Hematopoietic multipotent progenitor cell treated with erythropoietin and hydrocortisone succinate and interleukin-3 and kit ligand, for 17 days (in vitro differentiated cells): Measurements from ENCODE around the gene SEMA5A.

Experiments used
- DNase-seq: peaks from one replicate; pipeline ENCODE4 v3.0.0-alpha.2; 2015; ENCODE audit warnings: low spot score

SEMA5A gene

DNA sequence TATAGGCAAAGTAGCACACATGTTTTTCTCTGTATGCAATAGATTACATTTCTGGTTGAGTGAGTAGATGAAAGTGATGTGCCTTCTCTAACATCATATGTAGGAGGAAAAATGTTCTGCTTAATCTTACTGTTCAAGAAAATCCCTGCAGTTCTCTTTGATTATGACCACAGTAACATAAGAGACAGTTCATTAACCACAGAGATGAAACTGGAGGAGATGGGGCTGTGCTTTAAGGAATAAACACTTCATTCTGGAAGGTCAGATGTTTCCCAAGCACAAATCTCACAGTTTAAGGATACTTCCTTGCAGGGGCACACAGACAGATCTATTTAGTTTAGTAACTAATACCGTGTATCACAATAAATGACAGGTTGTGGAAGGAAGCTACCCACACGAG lies 150.2 kb downstream of the SEMA5A start:
- no peak for DNase-seq

DNA sequence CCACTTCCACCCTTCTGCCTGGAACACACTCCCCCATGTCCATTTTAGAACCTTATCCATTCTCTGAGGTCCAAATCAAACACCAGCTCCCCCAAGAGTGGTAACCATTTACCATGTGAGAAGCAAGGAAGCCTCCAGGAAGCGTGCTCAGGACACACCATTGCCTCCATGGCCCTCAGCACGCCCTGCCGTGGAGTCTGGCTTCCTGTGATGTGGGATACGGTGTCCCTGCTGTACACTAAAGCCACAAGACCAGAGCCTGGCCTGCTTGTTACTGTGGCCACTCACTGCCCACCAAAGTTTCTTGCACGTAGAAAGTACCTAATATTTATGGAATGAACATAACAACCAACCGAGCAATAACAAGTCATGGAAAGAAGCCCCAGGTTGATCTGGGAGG lies 151.7 kb downstream of the SEMA5A start:
- DNase-seq = no peak

DNA sequence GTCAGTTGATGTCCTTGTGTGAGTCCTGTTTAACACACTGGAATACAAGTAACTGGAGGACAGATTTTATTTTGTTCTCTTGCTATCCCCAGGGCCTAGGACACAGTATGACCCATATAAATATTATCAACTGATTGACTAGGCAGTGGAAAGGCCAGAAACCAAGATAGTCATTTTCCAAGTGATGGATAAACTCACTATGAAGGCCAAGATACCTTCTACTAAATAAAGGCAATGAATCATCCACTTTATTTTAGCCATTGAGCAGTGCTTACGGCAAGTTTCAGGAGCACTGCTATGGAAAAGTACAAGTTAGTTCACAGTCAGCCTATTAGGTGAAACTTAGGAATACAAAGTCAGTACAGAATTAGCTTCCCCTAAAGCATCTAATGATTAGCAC lies 153.2 kb downstream of the SEMA5A start:
- DNase-seq = no peak

DNA sequence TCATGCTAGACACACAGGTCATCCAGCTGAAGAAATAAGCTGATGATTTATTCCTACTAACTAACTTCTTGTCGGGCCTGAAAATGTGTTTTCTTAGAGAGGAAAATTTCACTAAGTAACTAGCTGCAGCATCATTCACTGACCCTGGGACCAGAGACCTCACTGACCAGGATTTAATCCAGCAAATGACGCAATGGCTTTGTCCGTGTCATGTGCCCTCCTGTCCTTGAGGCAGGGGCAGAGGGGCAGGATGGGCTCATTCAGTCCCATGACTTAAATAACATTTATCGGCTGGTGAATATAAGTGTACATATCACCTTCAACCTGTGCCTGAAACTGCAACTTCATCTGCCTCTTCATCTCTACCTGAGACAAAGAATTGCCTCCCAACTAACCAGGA lies 154.8 kb downstream of the SEMA5A start:
- no peak for DNase-seq

DNA sequence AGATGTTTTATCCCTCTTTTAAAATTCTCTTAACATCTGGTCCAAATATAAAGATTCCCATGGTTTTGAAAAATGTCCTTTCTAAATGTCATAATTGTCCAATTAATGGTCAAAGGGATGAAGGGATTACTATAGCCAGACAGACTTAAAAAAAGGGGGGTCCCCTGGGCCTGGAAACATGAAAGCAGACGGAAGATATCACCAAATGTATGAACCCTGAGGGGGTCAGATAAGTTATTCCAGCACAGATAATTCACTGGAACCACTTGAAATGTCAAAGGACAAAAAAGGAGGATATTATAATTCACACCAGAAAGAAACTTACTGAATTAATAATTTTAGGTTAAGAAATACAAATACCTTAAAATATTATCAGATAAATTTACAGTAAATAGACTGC lies 155.8 kb downstream of the SEMA5A start:
- no peak for DNase-seq

DNA sequence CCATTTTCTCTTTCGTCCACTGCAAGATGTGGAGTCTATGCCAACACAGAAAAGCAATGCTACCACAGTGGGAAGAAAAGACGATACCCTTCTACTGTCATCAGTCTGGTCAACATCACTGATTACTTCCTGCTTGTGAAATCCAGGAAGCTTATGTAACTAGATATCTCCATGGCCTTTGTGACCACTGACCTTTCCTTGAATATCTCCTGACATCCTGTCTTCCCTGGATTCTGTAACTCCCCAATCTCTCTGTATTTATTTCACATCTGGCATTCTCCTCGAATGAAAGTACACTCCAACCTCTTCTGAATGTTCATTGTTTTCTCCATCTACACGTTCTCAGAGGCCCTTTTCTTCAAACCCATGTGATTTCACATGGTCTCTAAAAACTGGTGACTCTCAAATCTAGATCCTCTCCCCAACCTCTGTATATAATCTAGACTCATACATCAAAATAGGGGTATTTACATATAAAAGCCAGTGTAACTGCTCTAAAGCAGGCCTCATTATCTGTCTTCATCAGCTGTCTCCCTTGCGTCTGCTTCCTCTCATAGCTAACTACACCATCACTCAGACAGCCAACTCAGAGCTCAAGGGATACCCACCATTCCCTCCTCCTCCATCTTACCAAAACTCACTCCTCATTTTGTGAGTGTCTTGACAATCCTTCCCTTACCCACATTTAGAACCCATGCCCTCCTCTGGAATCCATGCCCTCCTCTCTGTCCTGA lies 156.8 kb downstream of the SEMA5A start:
- no peak for DNase-seq

DNA sequence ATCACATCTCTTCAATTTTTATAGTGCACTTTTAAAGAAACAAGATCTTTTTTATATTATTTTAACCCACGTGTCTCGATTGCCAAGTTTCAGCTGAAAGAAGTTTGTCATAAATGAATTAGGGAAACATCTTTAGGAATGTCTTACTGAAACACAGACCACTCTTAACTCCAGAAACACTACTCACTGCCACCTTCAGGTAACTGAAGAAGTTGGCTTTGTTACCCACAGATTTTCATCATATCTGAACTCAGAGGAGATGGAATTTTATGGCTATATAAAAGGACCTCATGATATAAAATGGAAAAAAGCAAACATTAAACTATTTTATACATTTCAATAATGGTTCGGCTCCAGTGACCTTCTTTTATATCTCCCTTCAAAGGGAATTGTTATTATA lies 158.0 kb downstream of the SEMA5A start:
- no peak for DNase-seq

DNA sequence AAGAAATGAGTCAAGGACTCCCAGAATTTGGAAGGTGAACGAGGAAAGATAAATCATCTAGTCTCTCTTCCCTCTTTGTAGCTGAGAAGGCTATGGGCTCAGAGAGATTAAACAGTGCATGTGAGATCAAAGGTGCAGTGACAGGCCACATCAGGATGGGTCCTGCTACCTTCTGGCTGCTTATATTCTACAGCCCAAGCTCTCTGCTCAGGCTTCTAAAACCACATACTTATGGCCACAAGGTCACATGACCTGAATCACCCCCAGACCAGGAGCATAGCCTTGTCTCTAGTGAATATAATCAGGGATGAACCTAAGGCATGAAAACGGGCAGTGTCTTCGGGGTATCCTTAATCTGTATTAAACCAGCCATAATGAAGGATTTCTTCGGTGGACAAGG lies 158.9 kb downstream of the SEMA5A start:
- no peak for DNase-seq

DNA sequence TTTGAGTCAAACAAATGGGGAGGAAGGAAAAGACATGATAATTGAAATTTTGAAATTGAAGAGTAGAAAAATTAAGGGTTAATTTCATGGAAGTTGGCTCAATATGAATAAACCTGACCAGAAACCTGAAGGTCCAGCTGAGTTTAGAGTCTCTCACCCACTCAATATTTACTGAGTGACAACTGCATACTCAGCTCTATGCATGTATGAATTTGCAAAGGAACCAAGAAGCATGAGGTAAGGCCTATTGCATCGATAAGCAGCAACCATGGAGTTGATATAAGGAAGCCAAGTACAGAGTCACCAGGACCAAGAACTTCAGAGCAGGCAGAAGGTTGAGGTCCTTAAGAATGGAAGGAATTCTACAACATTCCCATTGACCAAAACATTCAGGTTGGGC lies 163.4 kb downstream of the SEMA5A start:
- DNase-seq = no peak

DNA sequence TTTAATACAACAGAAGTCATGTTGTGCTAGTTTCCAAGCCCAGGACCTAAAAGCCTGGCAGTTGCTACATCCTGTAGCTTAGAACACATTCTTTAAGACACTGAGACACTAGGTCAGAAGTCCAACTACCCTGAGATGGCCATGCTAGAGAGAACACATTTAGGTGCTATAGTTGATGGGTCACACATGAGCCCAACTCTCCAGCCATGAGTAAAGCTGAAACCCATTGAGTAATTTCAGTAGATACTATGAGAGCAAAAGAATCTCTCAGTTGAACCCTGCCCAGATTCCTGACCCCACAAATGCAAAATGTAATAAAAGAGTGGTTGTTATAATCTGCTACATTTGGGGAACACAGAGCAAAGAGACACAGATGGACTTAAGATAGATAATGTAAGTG lies 164.4 kb downstream of the SEMA5A start:
- DNase-seq = no peak

DNA sequence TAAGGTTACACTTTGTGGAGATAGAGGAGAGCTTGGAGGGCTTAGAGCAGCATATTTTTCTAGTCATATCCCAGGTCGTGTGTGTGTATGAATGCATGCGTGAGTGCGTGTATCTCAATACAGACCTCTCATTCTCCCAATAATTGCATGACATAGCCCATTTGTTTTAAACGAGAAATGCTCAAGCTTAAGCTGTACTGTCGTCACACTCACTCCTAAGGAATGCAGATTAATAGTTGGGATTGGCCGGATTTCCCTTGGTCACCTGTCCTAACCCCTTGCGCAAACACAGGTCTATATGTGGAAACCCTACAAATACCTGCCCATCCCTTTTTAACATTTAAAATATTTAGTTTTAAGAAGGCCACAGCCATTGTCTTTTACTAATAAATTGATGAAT lies 165.8 kb downstream of the SEMA5A start:
- no peak for DNase-seq

DNA sequence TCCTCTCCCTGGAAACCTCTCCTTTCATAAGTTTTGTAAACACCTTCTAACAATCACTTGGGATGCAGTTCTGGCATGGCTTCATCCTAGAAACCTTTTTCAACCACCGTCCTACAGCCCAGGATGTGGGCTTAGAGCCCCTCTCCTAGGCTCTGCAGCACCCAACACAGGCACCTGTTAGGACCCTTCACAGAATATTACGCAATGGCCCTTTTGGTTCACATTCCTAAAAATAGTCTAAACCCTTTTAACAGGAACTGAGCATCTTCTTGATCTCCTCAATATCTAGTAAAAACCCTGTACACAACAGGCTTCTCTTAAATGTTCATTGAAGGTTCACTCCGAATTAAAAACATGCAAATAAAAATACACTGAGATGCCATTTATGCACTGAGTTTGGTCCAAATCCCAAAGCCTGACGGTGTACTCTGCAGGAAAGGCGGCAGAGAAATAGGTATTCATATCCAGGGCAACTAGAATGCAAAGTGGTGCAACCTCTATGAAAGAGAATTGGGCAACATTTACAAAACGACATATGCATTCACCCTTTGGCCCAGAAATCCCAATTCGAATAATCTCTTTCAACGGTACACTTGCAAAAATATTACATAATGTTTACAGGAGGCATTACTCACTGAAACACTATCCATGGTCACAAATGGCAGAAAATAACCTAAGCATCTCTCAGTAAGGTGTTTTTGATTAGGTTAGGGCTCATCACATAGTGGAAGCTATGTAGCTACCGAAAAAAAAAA lies 169.3 kb downstream of the SEMA5A start:
- no peak for DNase-seq

DNA sequence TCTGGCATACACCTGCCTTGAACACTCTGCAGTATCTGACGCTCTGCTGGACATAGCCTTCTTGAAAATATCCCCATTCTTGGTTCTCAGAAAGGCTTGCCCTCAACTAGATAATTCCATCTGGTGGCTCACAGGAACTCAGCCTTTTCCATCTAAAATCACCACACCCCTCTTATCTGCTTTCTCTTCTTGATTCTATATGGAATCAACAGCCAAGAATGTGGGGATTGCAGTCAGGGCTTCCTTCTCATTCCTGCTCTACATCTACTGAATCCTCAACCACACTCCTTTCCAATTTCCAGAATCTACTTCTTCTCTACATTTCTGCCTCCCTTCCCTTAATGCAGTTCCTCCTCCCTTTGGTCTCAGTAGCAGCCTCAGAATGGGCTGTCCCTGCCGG lies 170.1 kb downstream of the SEMA5A start:
- no peak for DNase-seq

DNA sequence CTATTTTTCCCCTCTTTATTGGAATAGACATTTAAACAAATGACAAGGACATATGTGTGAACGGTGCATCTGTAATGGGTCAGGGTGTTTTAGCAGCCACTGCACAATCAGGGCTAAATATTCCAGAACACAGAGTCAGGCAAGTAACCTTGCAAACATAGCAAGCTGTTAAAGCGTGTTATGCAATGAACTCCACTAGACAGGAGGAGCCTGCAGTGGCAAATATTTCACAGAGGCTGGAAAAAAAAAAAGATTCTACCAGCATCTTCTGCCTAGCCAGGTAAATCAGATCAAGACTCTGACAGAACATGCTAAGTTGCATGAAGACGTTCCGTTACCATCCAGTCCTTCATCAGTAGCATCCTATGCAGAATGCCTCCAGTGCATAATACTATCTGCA lies 171.8 kb downstream of the SEMA5A start:
- DNase-seq = no peak

DNA sequence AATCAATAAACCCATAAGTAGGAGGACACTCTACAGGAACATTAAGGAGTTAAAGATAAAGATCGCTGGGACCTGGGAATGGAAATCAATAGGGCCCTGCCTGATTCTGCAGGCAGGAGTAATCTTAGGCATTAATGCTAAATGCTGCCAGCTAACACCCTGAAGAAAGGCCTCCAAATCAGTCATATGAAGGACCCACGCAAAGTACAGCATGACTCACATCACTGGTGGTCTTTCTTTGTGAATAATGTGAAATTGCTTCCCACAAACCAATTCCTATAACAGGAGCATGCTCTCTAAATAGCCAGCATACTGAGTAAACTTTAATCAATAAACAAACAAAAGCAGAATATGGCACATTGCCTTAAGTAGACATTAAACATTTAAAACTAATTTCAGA lies 172.3 kb downstream of the SEMA5A start:
- DNase-seq = no peak

DNA sequence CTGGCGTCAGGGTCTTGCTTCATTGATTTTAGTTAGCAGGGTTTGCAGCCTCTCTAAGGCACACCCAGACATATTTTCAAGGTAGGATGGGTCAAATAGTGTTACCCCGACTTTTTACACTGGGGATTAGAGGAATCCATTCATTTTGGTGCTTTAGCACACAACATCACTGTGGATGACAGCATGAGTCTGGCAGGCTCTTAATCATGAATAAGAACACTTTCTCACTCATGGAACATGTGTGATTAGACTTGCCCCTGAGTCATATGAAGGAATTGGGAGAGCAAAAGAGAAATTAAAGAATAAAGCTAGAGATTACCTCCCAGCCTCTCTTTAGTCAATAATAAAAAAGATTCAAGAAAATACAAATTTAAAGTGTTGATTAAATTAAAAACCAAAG lies 175.6 kb downstream of the SEMA5A start:
- no peak for DNase-seq

DNA sequence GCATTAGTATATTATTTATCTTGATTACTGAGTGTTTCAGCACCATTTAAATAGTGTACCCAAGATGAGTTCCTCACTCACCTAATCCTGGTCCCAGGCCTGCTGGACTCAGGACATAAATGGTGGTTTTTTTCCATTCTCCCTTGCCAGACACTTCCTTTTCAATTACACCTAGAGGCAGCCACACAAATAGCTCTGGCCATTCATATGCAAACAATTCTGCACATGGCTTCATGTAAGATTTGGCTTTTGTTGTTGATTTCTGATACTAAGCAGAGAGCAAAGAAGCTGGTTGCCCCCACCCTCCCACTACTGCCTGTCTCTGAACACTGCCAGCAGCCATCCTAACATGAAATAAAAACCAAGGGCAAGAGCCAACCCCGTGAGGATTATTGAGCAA lies 180.4 kb downstream of the SEMA5A start:
- DNase-seq = no peak

DNA sequence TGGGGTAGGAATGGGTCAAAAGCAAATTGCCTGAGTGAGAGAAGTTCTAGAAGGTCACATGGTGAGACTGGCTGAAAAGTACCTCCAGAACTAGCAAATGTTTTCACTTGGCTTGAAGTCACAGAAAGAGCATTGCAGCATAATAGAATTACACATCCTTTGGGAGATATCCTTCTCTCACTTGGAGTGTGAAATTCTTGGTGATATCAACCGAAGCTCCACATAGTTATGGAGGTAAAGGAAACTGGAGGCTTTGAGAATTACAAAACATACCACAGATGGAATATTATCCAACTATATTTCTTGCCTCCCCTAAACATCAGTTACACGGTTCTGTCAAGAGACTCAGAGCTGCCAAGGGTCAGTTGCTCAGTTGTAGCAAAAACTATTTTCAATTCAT lies 182.4 kb downstream of the SEMA5A start:
- DNase-seq = no peak

DNA sequence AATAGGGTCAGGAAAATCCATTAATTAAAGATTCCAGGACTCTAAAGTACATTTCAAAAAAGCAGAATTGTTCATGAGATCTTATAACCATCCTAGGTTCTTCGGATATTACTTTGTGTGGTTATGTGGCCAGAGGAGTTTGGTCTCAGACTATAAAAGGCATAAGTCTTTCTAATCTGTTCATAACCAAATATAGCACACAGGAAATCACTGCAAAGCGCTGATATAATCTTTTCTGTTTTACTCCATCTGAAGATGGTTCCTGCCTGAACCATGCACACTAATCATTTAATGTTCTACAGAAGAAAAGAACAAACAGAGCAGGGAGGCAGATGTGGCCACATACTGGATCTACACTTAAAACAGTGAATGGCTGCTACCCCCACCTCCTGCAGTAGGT lies 182.8 kb downstream of the SEMA5A start:
- no peak for DNase-seq

DNA sequence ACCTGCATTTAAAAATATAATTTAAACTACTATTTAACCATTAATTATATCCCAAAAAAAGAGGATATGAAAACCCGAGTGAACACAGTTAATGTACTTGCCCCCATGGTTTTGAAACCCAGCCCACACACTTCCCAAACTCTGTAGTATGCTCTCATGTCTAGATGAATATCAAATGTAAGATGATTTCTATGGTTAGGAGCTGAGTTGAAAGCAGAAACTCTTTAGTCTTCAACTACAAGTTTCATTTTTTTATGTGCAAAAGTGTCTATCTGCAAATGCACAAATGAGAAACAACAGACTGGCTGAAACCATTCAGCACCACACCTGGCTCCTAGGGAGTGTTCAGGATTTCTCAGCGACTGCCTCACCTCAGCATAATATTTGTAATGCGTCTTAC lies 183.3 kb downstream of the SEMA5A start:
- DNase-seq = no peak

DNA sequence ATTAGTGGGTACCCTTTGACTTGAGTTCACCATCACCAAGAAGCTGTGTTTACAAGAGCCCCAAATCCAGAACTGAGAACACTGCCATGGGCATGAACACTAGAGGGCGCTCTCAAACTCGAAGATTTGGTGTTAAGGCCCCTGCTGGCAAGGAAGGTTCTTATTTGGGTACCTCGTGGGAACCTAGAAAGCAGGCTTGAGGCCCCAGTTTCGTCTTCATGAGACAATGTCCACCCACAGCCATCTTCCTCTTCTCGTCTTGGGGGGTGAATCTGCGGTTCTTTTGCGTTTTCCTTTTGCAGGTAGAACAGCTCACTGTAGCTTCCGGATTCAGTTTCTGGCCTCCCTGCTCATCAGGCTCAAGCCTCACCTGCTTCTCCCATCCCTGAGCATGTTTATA lies 184.0 kb downstream of the SEMA5A start:
- DNase-seq = peak; percentile 32

DNA sequence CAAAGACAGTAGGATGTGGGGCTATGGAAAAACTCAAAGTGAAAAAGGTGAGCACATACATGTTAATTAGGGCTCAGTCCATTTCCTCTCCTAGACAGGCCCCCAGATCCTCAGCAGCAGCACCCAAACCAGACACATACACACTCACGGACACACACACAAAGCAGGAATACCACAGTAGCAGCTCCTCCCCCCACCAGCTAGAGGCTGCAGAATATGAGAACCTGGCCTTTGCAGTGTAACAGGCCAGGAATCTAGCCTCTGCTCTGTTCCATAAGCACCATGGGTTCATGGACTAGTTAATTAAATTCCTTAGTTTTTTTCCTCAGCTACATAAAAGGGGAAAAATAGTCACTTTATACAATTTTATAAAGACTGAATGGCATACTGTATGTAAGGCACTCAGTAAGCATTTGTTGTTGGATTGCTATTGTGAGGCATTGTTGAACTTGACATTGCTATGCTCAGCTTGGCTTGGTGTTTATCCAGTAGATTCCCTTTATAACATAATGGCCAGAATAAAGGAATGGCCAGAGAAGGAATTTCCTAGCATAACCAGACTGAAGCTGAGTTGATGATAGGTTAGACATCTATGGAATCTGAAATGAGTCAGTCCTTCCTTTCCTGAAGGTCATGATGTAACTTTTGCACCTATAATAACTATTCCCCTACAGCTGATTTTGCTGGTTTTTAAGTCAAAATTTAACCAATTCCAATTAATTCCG lies 186.8 kb downstream of the SEMA5A start:
- no peak for DNase-seq

DNA sequence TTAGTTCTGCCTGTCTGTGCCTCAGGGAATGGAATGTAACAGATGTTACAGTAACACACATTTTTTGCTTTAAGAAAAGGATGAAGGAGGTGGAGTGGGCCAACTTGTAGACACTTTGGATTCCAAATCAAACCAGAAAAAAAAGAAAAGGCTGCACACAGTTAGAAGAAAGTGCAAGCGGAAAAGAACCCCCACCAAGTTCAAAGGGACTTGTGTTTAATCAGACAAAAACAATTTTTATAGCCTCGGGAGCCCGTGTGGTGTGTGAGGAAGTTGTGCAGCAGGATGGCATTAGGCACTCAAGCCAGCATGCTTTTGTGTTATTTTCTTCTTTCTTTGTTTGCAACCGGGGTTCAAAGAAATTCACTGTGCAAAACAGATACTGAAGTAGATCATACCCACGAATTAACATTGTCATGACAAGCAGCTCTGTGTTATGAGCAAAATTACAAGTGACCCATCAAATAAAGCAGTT lies 189.5 kb downstream of the SEMA5A start:
- DNase-seq = no peak
